NCI-H187 (cell line): Measurements from ENCODE around the gene TCF20.

Source experiments
- DNase-seq, 2 experiments: peaks; one replicate each; lab custom pipeline; 2025; lab: John Stamatoyannopoulos, UW

TCF20 gene

GRCh38 chr22:42270510-42271190 is at the start of gene TCF20:
TSS of gene TCF20 (minus strand) at chr22:42270653. CDS start at chr22:42215305, 55,348 bp downstream.
- DNase-seq = peak in 1 of 2 experiments; percentile 15

GRCh38 chr22:42319386-42319785 is 48.9 kb upstream of the TCF20 start:
- no peak for DNase-seq

GRCh38 chr22:42318967-42319366 is 48.5 kb upstream of the TCF20 start:
- no peak for DNase-seq

GRCh38 chr22:42317691-42318547 is 47.5 kb upstream of the TCF20 start:
- DNase-seq = no peak

- no peak for DNase-seq
These were observed 46.6 kb upstream of the TCF20 start for GRCh38 chr22:42317008-42317407.

- no peak for DNase-seq
These were observed 44.9 kb upstream of the TCF20 start for GRCh38 chr22:42315392-42315756.

DNA sequence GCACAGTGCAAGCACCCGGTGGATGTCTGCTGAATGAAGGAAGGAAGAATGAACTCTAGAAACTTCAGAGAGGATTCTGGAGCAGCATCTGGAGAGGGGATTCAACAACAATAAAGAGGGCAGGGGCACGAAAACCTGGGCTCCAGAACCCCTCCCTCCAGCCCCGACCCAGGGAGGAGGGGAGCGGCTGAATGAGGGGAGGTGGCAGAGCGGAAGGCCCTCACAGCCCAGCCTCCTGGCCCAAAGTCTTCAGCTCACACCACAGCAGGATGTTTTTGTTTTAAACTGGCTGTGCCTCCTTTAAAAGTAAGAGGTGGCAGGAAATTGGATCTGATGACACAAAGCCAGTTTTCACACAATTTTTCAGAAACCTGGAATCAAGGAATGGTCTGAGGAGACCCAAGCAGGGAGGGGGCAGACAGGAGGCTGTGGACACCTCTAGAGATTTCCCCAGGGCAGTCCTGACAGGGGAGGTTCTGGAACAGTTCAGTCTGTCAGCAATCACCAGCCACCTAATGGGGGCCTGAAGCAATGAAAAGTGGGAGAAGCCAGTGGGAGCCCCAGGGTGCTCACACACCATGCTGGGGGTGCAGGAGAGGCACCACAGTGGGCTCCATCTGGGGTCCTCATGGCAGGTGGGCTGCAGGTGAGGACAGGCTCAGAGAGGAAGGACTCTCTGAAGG is 44.4 kb upstream of the TCF20 start:
- no peak for DNase-seq

DNA sequence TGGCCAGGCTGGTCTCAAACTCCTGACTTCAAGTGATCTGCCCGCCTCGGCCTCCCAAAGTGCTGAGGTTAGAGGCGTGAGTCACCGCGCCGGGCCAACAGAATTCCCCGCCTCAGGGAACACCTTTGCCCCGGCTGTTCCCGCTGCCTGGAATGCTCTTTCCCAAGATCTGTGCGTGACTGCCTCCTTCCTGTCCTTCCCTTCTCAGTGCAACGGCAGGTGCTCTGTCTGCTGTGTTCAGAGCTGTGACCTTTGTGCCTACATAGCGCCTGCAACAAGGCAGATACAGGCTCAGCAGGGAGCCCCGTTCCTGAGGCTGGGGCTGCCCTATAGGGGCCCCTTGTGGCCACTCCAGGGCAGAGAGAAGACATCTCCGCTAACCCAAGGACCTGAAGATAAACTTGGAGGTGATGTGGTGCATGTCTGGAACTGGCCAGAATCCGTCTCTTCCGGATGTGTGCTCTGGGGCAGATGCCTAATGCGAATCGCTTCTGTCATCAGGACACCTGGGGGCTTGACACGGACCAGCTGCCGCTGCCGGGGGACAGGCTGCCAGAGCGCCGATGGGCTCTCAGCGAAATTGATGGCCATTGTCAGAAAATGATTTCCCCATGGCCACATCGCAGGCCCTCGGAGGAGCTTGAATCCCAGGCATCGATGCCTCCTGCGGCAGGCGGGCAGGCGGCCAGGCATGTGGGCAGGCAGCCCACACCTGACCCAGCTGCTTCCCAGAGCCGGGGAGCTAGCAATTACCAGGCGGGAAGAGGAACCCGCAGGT is 43.5 kb upstream of the TCF20 start:
- peak; percentile 48 to 62 for DNase-seq

- DNase-seq = no peak
These were observed 42.8 kb upstream of the TCF20 start for GRCh38 chr22:42313204-42313603.

GRCh38 chr22:42310291-42311015 is 40.0 kb upstream of the TCF20 start:
- no peak for DNase-seq

DNA sequence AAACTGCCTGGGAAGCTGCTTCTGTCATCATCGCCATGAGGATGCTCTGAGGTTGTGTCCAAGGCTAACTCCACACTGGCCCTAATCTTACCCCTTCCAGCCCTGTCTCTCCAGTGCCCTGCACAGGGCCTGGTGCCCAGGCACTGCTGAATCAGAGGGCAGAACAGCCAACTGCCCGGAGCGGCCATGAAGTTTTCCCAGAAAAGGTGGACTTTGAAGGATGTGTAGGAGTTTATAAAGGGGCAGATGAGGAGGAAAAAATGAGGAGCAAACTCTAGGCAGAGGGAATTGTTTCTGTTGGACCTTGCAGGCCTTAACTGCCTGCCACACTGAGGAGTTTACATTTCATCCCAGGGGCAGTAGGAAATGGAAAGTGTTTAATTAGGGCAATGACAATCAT is 39.4 kb upstream of the TCF20 start:
- DNase-seq = no peak

- no peak for DNase-seq
These were observed 38.5 kb upstream of the TCF20 start for GRCh38 chr22:42308892-42309468.

DNA sequence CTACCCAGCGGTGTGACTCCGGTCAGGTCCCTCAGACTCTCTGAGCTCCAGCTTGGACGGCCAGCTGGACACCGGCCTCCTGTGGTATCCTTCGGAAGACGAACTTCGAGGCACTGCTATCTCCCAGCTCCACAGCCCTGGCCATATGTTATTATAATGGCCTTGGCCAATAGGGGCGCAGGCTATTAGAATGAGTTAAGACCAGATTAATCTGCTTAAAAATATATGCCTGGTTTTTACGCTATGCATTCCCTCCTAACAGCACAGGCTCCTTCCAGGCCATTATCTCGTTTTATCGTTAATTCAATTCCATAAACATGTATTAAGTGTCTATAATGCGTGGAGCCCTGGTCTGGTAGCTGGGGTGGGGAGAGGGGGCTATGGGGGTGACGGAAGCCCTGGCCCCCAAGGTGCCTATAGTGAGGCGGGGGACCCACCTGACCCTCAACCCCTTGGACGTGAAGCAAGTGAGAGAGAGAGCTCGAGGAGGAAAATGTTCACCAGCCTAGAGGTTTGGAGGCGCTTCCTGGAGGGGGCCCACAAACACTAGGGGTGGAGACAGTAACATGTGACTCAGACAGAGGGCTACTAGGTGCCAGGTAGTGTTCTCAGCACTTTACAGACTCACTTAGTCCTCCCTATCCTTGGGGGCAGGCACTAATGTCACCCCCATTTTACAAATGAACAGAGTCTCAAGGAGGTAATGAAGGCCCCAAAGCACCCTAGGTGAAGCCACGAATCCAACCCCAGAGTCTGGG is 37.5 kb upstream of the TCF20 start:
- DNase-seq = no peak

DNA sequence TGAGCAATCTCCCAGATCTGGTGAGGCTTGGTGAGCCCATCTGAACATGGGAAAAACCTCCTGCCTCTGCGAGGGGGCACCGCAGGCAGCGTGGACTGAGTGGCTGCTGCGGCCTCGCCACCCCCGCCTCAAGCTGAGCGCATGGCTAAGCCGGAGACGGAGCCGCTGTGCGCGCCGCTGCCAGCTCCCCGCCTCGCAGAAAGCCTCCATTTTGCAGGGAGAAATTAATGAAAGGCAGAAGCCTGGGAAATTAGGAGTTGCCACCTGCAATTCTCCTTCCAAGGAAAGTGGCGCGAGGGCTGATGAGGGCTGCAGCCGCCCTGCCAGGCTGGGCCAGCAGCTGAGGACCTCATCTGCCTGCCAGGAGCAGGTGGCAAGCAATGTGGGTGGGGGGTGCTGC is 35.6 kb upstream of the TCF20 start:
- DNase-seq = no peak

GRCh38 chr22:42304324-42304790 is 33.9 kb upstream of the TCF20 start:
- DNase-seq = no peak

DNA sequence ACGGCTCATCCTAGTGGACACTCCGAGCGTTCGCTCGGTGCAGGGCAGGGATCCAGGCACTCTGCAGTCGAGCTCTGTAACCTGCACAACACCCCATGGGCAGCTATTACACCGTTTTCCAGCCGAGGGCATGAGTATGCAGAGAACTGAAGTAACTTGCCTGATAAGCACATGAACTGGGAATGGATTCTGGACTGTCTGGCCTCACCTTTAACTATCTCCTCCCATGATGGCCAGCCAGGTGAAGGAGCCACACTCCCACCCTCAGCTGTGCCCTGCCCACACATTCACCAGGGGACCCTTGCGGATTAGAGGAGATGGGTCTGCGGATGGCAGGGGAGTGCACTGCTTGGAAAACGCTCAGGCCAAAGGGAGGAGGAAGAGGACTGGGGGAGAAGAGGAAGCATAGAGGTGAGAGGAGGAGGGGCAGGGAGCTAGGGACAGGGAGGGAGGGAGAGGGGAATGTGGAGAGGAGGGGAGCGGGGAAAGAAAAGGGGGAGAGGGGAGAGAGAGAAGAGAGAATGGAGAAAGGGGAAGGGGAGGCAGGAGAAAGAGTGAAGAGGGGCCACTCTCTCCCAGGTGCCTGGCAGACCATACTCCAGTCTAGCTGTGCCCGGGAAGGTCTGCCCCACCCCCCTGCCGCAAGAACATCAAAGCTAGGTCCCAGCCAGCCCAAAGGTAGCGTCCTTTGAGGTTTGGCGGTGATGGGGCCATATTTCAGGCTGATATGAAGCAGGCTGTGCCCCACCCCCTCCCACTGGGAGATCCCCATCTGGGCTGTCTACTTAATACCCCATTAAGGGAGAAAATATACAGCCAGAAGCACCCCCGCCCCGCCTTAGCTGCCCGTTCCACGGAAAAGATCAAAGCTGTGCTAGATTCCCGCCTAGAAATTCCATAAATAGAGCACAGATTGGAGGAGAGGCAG is 33.2 kb upstream of the TCF20 start:
- DNase-seq = no peak

DNA sequence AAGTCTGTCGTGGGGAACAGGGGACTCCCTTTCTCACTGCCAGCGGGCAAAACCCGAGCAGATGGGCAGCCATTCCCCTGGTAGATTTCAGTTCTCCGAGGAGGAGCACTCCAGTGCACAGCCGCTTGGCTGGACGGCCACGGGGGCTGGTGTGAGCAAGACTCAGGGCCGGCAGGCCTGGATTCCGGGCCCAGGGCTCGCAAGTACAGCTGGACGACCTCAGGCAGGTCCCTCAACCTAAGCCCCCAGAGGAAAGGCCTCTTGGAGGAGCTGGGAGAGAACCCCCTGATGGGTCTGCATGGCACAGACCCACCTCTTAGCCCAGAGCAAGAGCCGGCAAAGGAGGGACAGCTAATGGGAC is 31.3 kb upstream of the TCF20 start:
- DNase-seq = no peak

GRCh38 chr22:42301077-42301741 is 30.8 kb upstream of the TCF20 start:
- DNase-seq = no peak
